Measurements from ENCODE around the gene TTC21A.

TTC21A gene

DNA sequence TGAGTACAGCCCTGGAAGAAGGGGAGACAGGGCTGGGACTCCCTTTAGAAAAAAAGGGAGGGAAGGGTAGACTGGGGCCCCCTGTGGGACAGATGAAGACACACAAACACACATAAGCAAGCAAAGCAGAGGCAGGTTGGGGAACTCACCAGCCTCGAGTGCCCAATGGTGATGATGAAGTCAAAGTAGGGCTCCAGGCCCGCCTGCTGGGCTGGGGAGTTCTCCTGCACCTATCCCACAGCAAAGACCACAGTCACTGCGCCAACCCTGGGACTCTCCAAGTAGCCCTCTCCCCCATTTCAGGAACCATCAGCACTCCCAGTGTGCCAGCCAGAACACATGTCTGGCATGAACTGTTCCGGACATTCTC, 4.2 kb upstream of the TTC21A start:
- Histone ChIP-seq H3K79me2 (ENCODE audit: insufficient read depth, low read length) (no peaks in the 10 kb centered on the region), H3K27me3 (ENCODE audit: low read length) (no peaks in the 10 kb centered on the region)

DNA sequence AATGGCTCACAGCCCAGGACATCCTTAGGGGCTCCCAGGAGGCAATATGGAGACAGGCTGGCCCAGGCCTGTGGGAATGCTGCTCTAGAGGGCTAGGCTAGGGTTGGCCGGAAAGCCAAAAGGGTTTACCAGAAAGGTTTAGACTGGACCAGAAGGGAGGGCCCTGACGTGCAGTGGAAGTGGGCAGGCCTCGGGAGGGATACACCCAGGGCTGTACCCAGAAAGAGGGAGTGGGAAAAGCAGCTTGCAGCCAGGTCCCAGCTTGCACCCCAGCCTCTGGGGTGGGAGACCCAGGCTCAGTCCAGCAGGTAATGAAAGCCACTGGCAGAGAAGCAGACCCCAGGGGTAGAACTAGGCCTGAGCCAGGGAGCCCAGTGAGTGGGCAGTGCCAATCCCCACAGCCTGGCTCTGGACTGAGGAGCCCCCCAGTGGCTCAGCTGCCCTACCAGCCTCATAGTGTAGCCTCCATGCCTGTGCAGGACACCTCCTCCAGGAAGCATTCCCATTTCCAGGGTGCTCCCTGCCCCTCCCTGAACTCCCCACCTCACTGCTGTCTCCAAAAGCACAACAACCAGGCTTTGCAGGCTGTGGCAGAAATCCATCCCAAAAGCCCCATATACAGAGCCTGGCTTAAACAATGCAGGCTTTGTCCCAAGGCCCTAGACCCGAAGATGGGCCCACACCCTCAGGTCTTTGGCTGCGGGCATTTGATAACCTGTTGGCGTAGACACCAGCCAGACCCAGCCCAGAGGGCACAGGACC, 3.5 kb upstream of the TTC21A start:
- no peak for TF ChIP-seq EZH2phosphoT487 (conservative IDR thresholded peaks at IDR 0.05; ENCODE audit: low read length)
- Histone ChIP-seq H3K79me2 (ENCODE audit: insufficient read depth, low read length) (no peaks in the 10 kb centered on the region), H3K27ac (ENCODE audit: low read depth, low read length) (no peak overlapping the region), H4K20me1 (ENCODE audit: low read depth, low read length) (no peaks in the 10 kb centered on the region), H3F3A (ENCODE audit: insufficient read depth) (peaks cover 5% of the 10 kb centered on the region; the same call in 1 of the 2 replicates), H3K36me3 (ENCODE audit: low read length) (no peaks in the 10 kb centered on the region), H3K4me3 (ENCODE audit: insufficient read depth, low read length, poor library complexity, severe bottlenecking) (no peak overlapping the region), H3K9me3 (ENCODE audit: insufficient read depth, low read length) (no peaks in the 10 kb centered on the region), H3K4me2 (ENCODE audit: low read depth, low read length, poor library complexity, severe bottlenecking) (no peak overlapping the region), H3K9ac (ENCODE audit: low read length) (no peak overlapping the region), H3K27me3 (ENCODE audit: low read length) (no peaks in the 10 kb centered on the region), H2AFZ (ENCODE audit: low read depth, low read length, severe bottlenecking) (no peak overlapping the region), H3K9me2 (replicated peaks; ENCODE audit: insufficient read depth, low read length) (no peaks in the 10 kb centered on the region)

More for the DNA sequence above, 4.2 kb upstream of the TTC21A start:
- TF ChIP-seq, protein P1, sequence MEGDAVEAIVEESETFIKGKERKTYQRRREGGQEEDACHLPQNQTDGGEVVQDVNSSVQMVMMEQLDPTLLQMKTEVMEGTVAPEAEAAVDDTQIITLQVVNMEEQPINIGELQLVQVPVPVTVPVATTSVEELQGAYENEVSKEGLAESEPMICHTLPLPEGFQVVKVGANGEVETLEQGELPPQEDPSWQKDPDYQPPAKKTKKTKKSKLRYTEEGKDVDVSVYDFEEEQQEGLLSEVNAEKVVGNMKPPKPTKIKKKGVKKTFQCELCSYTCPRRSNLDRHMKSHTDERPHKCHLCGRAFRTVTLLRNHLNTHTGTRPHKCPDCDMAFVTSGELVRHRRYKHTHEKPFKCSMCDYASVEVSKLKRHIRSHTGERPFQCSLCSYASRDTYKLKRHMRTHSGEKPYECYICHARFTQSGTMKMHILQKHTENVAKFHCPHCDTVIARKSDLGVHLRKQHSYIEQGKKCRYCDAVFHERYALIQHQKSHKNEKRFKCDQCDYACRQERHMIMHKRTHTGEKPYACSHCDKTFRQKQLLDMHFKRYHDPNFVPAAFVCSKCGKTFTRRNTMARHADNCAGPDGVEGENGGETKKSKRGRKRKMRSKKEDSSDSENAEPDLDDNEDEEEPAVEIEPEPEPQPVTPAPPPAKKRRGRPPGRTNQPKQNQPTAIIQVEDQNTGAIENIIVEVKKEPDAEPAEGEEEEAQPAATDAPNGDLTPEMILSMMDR (IDR thresholded peaks at IDR 0.05; ENCODE audit: insufficient read depth, low read length, poor library complexity, severe bottlenecking): no peak
- TF ChIP-seq EZH2phosphoT487 (conservative IDR thresholded peaks at IDR 0.05; ENCODE audit: low read length): no peak
- Histone ChIP-seq H3K9me3 (ENCODE audit: insufficient read depth, low read length) (no peaks in the 10 kb centered on the region), H3K9me2 (replicated peaks; ENCODE audit: insufficient read depth, low read length) (no peaks in the 10 kb centered on the region), H3K4me2 (ENCODE audit: low read depth, low read length, poor library complexity, severe bottlenecking) (no peak overlapping the region), H3K36me3 (ENCODE audit: low read length) (no peaks in the 10 kb centered on the region), H3K4me3 (ENCODE audit: insufficient read depth, low read length, poor library complexity, severe bottlenecking) (no peak overlapping the region), H4K20me1 (ENCODE audit: low read depth, low read length) (no peaks in the 10 kb centered on the region), H3F3A (ENCODE audit: insufficient read depth) (peaks cover 4% of the 10 kb centered on the region; the same call in 1 of the 2 replicates), H3K27ac (ENCODE audit: low read depth, low read length) (no peak overlapping the region), H3K9ac (ENCODE audit: low read length) (no peak overlapping the region), H2AFZ (ENCODE audit: low read depth, low read length, severe bottlenecking) (no peak overlapping the region)

DNA sequence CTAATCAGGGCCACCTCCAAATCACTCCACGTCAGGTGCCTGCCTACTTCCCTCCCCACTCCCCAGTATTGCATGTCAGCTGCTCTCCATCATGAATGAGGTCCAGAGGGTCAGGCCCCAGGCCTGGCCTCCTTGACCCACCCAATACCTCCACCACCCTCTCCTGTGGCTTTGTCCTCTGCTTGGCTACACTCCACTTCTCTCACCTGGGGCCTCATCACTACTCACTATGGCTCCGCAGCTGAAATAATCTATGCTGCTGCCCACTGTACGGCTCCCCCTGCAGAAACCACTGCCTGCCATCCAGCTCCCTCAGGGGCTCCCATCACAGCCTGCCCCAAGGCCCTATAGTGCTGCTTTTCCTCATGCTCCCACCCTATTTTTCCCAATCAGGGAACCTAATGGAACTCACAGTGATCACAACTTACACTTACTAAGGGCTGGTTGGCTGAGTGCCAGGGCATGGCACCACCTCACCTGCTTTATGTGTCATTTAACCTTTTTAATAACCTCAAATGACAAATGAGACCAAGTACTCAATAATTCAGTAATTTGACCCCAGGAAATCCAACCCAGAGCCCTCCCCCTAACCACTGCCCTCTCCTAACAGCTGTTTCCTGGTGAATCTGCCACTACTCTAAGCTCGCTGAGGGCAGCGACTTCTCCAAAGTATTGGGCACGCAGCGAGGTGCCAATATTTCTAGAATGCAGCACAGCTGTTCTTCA, 2.4 kb upstream of the TTC21A start:
- no peak overlapping the region for H3K27ac ChIP-seq (ENCODE audit: low read depth, low read length)
- no peaks in the 10 kb centered on the region for H4K20me1 ChIP-seq (ENCODE audit: low read depth, low read length)
- no peaks in the 10 kb centered on the region for H3K36me3 ChIP-seq (ENCODE audit: low read length)
- H2AFZ ChIP-seq (ENCODE audit: low read depth, low read length, severe bottlenecking): no peak overlapping the region
- peaks cover 5% of the 10 kb centered on the region; the same call in 1 of the 2 replicates for H3F3A ChIP-seq (ENCODE audit: insufficient read depth)
- no peak overlapping the region for H3K4me3 ChIP-seq (ENCODE audit: insufficient read depth, low read length, poor library complexity, severe bottlenecking)
- no peaks in the 10 kb centered on the region for H3K79me2 ChIP-seq (ENCODE audit: insufficient read depth, low read length)
- TF ChIP-seq, protein P1 (IDR thresholded peaks at IDR 0.05; ENCODE audit: insufficient read depth, low read length, poor library complexity, severe bottlenecking): no peak
- TF ChIP-seq EZH2phosphoT487 (conservative IDR thresholded peaks at IDR 0.05; ENCODE audit: low read length): no peak
- H3K9me2 ChIP-seq (replicated peaks; ENCODE audit: insufficient read depth, low read length): no peaks in the 10 kb centered on the region
- H3K4me2 ChIP-seq (ENCODE audit: low read depth, low read length, poor library complexity, severe bottlenecking): no peak overlapping the region
- H3K9me3 ChIP-seq (ENCODE audit: insufficient read depth, low read length): no peaks in the 10 kb centered on the region
- no peaks in the 10 kb centered on the region for H3K27me3 ChIP-seq (ENCODE audit: low read length)
- no peak overlapping the region for H3K9ac ChIP-seq (ENCODE audit: low read length)

DNA sequence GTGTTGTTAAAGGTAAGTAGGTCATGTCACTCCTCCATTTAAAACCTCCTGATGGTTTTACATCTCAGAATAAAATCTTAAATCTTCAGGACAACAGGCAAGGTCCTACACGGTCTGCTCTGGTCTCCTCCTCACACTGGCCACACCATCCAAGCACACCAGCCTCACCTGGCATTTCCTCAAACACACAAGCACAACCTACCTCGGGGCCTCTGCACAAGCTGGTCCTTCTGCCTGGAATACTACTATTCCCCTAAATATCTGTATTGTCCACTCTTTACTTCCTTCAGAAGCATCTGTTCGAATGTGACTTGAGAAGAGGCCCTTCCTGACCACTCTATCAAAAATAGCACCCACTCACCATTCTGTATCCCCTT, 1.8 kb upstream of the TTC21A start:
- Histone ChIP-seq H3F3A (ENCODE audit: insufficient read depth) (peaks cover 5% of the 10 kb centered on the region; the same call in 1 of the 2 replicates), H3K4me2 (ENCODE audit: low read depth, low read length, poor library complexity, severe bottlenecking) (no peak overlapping the region), H3K27ac (ENCODE audit: low read depth, low read length) (no peak overlapping the region), H3K79me2 (ENCODE audit: insufficient read depth, low read length) (no peaks in the 10 kb centered on the region), H3K9me2 (replicated peaks; ENCODE audit: insufficient read depth, low read length) (no peaks in the 10 kb centered on the region), H3K27me3 (ENCODE audit: low read length) (no peaks in the 10 kb centered on the region), H4K20me1 (ENCODE audit: low read depth, low read length) (no peaks in the 10 kb centered on the region), H3K36me3 (ENCODE audit: low read length) (no peaks in the 10 kb centered on the region), H2AFZ (ENCODE audit: low read depth, low read length, severe bottlenecking) (no peak overlapping the region), H3K4me3 (ENCODE audit: insufficient read depth, low read length, poor library complexity, severe bottlenecking) (no peak overlapping the region), H3K9me3 (ENCODE audit: insufficient read depth, low read length) (no peaks in the 10 kb centered on the region), H3K9ac (ENCODE audit: low read length) (no peak overlapping the region)
- TF ChIP-seq EZH2phosphoT487 (conservative IDR thresholded peaks at IDR 0.05; ENCODE audit: low read length): no peak
- TF ChIP-seq, protein P1 (IDR thresholded peaks at IDR 0.05; ENCODE audit: insufficient read depth, low read length, poor library complexity, severe bottlenecking): no peak
